T-helper 1 cell treated with Interleukin-12 subunit alpha and Interleukin-12 subunit beta and Interleukin-4 antibody, amounts not matched to agents 30 μg/mL and 1 μg/mL, for 36 hours (primary cell): ENCODE data around the gene TMEM225B.
A peak's percentile ranks its signal among the peaks of the same experiment; 100 is the strongest.

ENCODE experiments used
- H3K27ac Mint-ChIP-seq: one replicate; pipeline ENCODE4 v1.8.0; 2021; ENCODE audit warnings: mild to moderate bottlenecking, mixed read lengths
- H3K27me3 Mint-ChIP-seq: one replicate; pipeline ENCODE4 v1.8.0; 2021; ENCODE audit warnings: low read depth, mixed read lengths
- H3K36me3 Mint-ChIP-seq: one replicate; pipeline ENCODE4 v1.8.0; 2021; ENCODE audit warnings: low read depth, mixed read lengths
- H3K4me1 Mint-ChIP-seq: one replicate; pipeline ENCODE4 v1.8.0; 2021; ENCODE audit warnings: low read depth, mixed read lengths
- H3K4me3 Mint-ChIP-seq: one replicate; pipeline ENCODE4 v1.8.0; 2021; ENCODE audit warnings: mild to moderate bottlenecking, moderate library complexity, mixed read lengths
- H3K9me3 Mint-ChIP-seq: one replicate; pipeline ENCODE4 v1.8.0; 2021; ENCODE audit warnings: mixed read lengths

Gene TMEM225B

GRCh38 chr7:99601656-99602310 lies 3.7 kb downstream of the TMEM225B start:
- Mint-ChIP-seq H3K4me1 (peaks cover 2% of the 10 kb centered on the region), H3K27me3 (no peaks in the 10 kb centered on the region), H3K27ac (no peak overlapping the region), H3K36me3 (no peaks in the 10 kb centered on the region), H3K4me3 (no peak overlapping the region), H3K9me3 (no peaks in the 10 kb centered on the region)

DNA sequence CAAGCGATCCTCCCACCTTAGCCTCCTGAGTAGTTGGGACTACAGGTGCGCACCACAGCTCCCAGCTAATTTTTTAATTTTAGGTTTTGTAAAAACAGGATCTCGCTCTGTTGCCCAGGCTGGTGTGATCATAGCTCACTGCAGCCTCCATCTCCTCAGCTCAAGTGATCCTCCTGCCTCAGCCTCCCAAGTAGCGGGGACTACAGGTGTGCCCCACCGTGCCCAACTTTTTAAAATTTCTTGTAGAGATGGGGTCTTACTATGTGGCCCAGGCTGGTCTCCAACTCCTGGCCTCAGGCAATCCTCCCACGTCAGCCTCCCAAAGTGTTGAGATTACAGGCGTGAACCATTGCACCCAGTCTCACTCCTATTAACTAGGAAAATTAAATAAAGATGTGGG lies 7.5 kb downstream of the TMEM225B start:
- Mint-ChIP-seq H3K27me3 (no peaks in the 10 kb centered on the region), H3K36me3 (no peaks in the 10 kb centered on the region), H3K27ac (no peak overlapping the region), H3K9me3 (no peaks in the 10 kb centered on the region), H3K4me1 (peaks cover 2% of the 10 kb centered on the region), H3K4me3 (no peak overlapping the region)

DNA sequence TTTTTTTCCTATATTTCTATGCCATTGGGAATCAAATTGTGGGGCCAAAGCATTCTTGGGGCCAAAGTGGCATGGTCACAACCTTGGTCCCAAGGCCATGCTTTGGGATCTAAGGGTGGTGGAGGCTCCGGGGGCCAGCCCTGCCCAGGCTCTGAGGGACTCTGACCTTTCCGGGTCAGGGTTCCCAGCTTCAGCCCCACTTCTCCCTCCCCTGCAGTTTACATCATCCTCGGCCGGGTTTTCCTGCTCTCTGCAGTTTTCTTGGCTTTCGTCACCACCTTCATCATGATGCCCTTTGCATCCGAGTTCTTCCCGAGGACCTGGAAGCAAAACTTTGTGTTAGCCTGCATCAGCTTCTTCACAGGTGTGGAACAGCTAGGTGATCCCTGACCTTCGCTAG lies 8.5 kb downstream of the TMEM225B start:
- H3K4me1 Mint-ChIP-seq = peaks cover 2% of the 10 kb centered on the region
- H3K36me3 Mint-ChIP-seq = no peaks in the 10 kb centered on the region
- no peaks in the 10 kb centered on the region for H3K27me3 Mint-ChIP-seq
- H3K9me3 Mint-ChIP-seq = no peaks in the 10 kb centered on the region
- H3K4me3 Mint-ChIP-seq = no peak overlapping the region
- no peak overlapping the region for H3K27ac Mint-ChIP-seq

DNA sequence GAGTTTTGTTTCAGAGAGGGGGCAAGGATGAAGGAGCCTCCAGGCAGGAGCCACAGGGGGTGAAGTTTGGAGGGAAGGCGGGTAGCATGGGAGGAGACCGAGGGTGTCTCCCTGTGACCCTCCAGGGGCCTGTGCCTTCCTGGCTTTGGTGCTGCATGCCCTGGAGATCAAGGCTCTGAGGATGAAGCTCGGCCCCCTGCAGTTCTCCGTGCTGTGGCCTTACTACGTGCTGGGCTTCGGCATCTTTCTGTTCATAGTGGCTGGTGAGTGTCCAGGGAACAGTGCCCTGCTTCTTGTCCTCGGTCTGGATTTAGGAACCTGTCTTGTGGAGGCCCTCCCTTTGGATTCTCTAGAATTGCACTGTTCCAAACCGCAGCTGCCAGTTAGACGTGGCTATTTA lies 9.5 kb downstream of the TMEM225B start:
- no peak overlapping the region for H3K27ac Mint-ChIP-seq
- peaks cover 2% of the 10 kb centered on the region for H3K4me1 Mint-ChIP-seq
- no peaks in the 10 kb centered on the region for H3K36me3 Mint-ChIP-seq
- no peaks in the 10 kb centered on the region for H3K27me3 Mint-ChIP-seq
- no peaks in the 10 kb centered on the region for H3K9me3 Mint-ChIP-seq
- H3K4me3 Mint-ChIP-seq = no peak overlapping the region

DNA sequence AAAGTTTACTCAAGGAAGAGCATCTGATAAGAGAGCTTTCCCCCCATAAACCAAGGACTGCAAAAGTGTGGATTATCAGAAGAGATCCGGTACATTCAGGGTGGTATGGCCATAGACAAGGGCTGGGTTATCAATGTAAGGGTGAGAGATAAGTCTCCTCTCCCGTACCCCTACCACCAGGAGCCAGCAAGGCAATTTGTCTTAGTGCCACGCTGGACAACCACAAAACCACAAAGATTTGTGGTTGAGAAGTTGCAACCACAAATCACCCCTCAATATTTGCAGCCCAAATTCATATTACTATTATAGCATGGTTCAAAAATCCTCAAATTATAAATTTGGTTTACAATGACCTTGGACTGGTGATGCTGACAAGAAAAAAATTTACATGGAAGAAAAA lies 16.4 kb downstream of the TMEM225B start:
- Mint-ChIP-seq H3K36me3 (peaks cover 17% of the 10 kb centered on the region), H3K27ac (no peak overlapping the region), H3K4me3 (no peak overlapping the region), H3K27me3 (no peaks in the 10 kb centered on the region), H3K4me1 (peaks cover 32% of the 10 kb centered on the region), H3K9me3 (no peaks in the 10 kb centered on the region)

DNA sequence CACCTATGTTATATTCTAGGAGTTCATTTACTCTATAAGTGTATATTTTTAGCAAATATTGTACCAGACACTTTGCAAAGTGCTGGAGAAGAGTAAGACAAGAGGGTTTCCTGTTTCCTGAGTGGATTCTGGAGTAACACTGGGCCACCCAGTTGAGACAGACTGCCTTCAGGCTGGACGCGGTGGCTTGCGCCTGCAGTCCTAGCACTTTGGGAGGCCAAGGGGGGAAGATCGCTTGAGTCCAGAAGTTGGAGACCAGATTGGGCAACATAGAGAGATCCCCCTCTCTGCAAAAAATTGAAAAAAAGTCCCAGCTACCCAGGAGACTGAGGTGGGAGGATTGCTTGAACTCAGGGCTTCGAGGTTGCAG lies 17.9 kb downstream of the TMEM225B start:
- H3K4me1 Mint-ChIP-seq = peaks cover 32% of the 10 kb centered on the region
- peak overlapping the region; percentile 91 for H3K27ac Mint-ChIP-seq
- no peaks in the 10 kb centered on the region for H3K9me3 Mint-ChIP-seq
- no peaks in the 10 kb centered on the region for H3K27me3 Mint-ChIP-seq
- peaks cover 24% of the 10 kb centered on the region for H3K36me3 Mint-ChIP-seq
- peak overlapping the region; percentile 94 for H3K4me3 Mint-ChIP-seq

DNA sequence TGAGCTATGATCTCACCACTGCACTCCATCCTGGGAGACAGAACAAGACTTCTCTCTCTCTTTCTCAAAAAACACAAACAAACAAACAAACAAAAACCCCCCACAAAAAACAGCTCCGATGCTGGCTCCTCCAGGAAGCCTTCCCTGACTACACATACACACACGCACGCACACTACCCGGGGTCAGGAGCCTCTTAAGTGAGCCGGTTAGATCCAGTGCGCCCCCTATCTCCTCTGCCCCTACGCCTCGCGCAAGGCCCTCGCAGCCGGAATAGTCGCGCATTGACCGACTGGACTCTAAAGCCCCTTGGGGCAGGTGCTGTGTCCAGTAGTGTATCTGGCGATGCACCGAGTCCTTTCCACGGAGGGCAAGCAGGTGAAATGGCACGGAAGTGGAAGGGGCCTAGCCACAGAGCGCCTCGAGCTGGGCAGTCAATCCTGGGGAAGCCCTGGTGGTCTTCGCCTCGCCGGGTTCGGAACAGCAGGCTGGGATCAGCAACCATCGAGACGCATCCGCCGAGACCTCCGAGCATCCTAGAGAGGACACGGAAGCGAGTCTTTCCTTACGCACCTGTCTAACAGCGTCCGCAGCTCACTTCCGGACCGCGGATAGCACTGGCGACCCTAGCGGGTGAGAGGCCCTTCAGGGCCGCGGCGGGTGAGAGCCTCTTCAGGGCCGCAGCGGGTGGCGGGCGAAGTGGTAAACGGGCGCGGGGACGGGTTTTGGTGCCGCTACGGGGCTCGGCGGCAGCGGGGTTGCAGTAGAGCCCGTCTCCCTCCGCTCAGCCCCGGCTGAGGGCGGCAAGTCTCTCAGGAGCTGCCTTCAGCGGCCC lies 18.5 kb downstream of the TMEM225B start, which contains the start of gene ZSCAN25:
Gene ZSCAN25 (plus strand): TSS at position 588 of the 833 bp plus-strand sequence. CDS start 2,661 bp downstream, outside the sequence.
- peaks cover 30% of the 10 kb centered on the region for H3K36me3 Mint-ChIP-seq
- H3K27me3 Mint-ChIP-seq = no peaks in the 10 kb centered on the region
- no peaks in the 10 kb centered on the region for H3K9me3 Mint-ChIP-seq
- H3K4me1 Mint-ChIP-seq = peaks cover 36% of the 10 kb centered on the region
- peak within 1 kb of the TSS; percentile 91 for H3K27ac Mint-ChIP-seq
- peak within 1 kb of the TSS; percentile 94 for H3K4me3 Mint-ChIP-seq

DNA sequence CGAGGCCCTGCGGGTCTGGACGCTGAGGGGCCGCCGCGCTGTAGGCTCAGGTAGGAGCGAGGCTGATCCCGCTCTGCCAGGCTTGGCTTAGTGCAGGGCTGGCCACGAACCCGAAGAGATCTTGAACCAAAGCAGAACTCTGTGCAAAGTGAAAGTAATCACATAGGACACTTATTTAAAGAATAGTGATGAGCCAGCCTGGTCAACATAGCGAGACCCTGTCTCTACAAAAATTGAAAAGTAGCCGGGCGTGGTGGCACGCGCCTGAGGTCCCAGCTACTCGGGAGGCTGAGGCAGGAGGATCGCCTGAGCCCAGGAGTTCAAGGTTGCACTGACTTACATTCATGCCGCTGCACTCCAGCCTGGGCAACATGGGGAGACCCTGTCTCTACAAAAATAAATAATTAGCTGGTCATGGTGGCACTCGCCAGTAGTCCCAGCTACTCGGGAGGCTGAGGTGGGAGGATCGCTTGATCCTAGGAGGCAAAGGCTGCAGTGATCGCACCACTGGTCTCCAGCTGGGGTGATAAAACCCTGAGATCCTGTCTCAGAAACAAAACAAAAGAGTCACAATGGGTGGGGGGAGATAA lies 19.2 kb downstream of the TMEM225B start:
- no peaks in the 10 kb centered on the region for H3K27me3 Mint-ChIP-seq
- peaks cover 34% of the 10 kb centered on the region for H3K36me3 Mint-ChIP-seq
- peaks cover 36% of the 10 kb centered on the region for H3K4me1 Mint-ChIP-seq
- H3K4me3 Mint-ChIP-seq = peak overlapping the region; percentile 94
- H3K9me3 Mint-ChIP-seq = no peaks in the 10 kb centered on the region
- H3K27ac Mint-ChIP-seq = peak overlapping the region; percentile 91

- Mint-ChIP-seq H3K27ac (no peak overlapping the region), H3K9me3 (no peaks in the 10 kb centered on the region), H3K4me1 (peaks cover 50% of the 10 kb centered on the region), H3K36me3 (peaks cover 48% of the 10 kb centered on the region), H3K4me3 (peak overlapping the region; percentile 94), H3K27me3 (no peaks in the 10 kb centered on the region)
These were observed 20.7 kb downstream of the TMEM225B start for GRCh38 chr7:99618726-99619125.

DNA sequence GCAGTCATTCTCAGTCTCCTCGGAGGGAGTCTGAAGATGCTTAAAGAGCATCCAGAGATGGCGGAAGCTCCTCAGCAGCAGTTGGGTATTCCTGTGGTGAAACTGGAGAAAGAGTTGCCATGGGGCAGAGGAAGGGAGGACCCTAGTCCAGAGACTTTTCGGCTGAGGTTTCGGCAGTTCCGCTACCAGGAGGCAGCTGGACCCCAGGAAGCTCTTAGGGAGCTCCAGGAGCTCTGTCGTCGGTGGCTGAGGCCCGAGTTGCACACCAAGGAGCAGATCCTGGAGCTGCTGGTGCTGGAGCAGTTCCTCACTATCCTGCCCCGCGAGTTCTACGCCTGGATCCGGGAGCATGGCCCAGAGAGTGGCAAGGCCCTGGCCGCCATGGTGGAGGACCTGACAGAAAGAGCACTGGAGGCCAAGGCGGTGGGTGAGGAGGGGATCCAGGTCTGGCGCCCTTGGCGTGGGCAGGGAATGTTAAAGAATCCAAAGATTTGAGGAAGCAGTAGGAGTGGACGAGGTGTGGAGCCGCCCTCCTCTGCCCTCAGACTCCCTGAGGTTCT lies 21.6 kb downstream of the TMEM225B start:
- Mint-ChIP-seq H3K36me3 (peaks cover 58% of the 10 kb centered on the region), H3K9me3 (no peaks in the 10 kb centered on the region), H3K27me3 (no peaks in the 10 kb centered on the region), H3K4me1 (peaks cover 60% of the 10 kb centered on the region), H3K27ac (no peak overlapping the region), H3K4me3 (no peak overlapping the region)

DNA sequence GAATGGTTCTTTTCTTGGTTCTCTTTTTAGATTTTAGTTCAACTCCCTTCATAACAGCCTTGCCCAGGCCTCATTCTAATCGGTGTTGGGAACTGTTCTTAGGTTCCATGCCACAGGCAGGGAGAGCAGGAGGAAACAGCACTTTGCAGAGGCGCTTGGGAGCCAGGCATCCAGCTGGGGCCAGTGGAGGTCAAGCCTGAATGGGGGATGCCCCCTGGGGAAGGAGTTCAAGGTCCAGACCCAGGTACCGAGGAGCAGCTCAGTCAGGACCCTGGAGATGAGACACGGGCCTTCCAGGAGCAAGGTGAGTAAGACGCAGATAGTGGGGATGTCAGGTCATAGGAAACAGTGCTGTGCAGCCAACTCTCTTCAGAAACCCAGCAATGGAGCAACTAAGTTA lies 23.2 kb downstream of the TMEM225B start:
- Mint-ChIP-seq H3K4me1 (peaks cover 65% of the 10 kb centered on the region), H3K4me3 (no peak overlapping the region), H3K27me3 (no peaks in the 10 kb centered on the region), H3K9me3 (no peaks in the 10 kb centered on the region), H3K36me3 (peaks cover 72% of the 10 kb centered on the region), H3K27ac (peak overlapping the region; percentile 37)

DNA sequence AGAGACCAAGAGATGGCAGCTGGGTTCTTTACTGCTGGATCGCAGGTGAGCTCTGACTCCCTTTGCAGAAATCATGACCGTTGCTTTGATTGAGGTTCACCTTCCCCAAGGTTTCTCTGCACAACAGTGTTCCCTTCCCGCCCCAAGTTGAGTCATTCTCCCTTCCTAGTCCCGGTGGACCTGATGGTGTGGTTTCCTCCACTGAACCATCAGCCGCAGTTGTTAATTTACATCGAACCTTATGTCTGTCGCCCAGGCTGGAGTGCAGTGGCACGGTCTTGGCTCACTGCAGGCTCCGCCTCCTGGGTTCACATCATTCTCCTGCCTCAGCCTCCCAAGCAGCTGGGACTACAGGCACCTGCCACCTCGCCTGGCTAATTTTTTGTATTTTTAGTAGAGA lies 24.5 kb downstream of the TMEM225B start:
- peak overlapping the region; percentile 89 for H3K27ac Mint-ChIP-seq
- H3K4me1 Mint-ChIP-seq = peaks cover 60% of the 10 kb centered on the region
- no peaks in the 10 kb centered on the region for H3K9me3 Mint-ChIP-seq

DNA sequence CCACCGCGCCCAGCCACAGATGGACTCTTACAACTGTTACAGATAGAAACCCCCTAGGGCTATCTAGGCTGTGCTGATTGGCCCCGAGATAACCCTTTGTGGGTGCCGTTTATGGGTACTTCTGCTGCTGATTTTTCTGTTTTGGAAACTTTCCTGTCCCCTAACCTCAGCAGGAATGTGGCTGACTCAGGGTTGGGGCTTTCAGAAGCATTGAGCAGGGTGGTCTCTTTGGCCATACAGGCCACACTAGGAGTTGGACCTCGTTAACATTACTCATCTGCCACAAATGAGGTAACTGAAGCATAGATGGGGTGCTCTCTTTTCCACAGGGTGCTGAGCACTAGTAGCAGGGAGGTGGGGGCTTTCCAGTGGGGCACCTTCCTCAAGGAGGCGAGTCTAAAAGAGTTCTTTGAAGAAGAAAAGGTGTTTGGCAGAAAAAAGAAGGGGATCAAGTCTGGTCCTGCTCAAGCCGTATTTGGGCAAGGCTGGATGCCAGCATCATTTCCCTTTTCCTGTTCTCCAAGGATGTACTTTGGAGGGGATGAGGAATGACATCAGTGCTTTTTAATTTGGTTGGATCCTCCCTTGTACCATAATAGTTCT lies 25.1 kb downstream of the TMEM225B start:
- H3K27me3 Mint-ChIP-seq = no peaks in the 10 kb centered on the region
- peaks cover 55% of the 10 kb centered on the region for H3K4me1 Mint-ChIP-seq
- H3K27ac Mint-ChIP-seq = peak overlapping the region; percentile 89
- no peaks in the 10 kb centered on the region for H3K9me3 Mint-ChIP-seq
- H3K4me3 Mint-ChIP-seq = peak overlapping the region; percentile 78
- peaks cover 79% of the 10 kb centered on the region for H3K36me3 Mint-ChIP-seq

More for the DNA sequence above, 24.5 kb downstream of the TMEM225B start:
- Mint-ChIP-seq H3K27me3 (no peaks in the 10 kb centered on the region), H3K4me3 (no peak overlapping the region), H3K36me3 (peaks cover 78% of the 10 kb centered on the region)

GRCh38 chr7:99623702-99624447 lies 25.8 kb downstream of the TMEM225B start:
- Mint-ChIP-seq H3K27me3 (no peaks in the 10 kb centered on the region), H3K36me3 (peaks cover 80% of the 10 kb centered on the region), H3K4me3 (peak overlapping the region; percentile 78), H3K4me1 (peaks cover 50% of the 10 kb centered on the region), H3K9me3 (no peaks in the 10 kb centered on the region), H3K27ac (peak overlapping the region; percentile 89)
